GM12878 (cell line): ENCODE data around the gene SMIM32. TPM values are rescaled to one million over a fixed set of nuclear protein-coding genes. Genes with fewer than 3 reads are reported as not detected.

ENCODE experiments used
- ATAC-seq: fragments of 200-7000 bp; cut with Tn5 transposase; 3 replicates; pipeline ENCODE4 v1.9.1; 2020; ENCODE audit warnings: mild to moderate bottlenecking, moderate library complexity
- BruUV-seq: library from RNA; stranded (reverse); fragments of 400-500 nt; replicated peaks from 2 replicates; lab custom pipeline; 2021; lab: Mats Ljungman, UMichigan
- CTCF ChIA-PET: fragments of 300-600 bp; sonication (Branson Sonifier 250); formaldehyde crosslinking; extraction: SDS; loops from one replicate; lab custom pipeline; 2021; ENCODE audit warnings: inconsistent platforms; lab: Yijun Ruan, JAX
- POLR2A ChIA-PET: fragments of 350-600 bp; formaldehyde crosslinking; extraction: SDS; loops from one replicate; lab custom pipeline; 2021; ENCODE audit warnings: inconsistent platforms; lab: Charles Lee
- RAD21 ChIA-PET: fragments of 300-600 bp; sonication (Branson Sonifier 250); formaldehyde crosslinking; loops from one replicate; lab custom pipeline; 2023; ENCODE audit warnings: antibody characterized with exemption; ENCODE audit not compliant: unreplicated experiment; lab: Charles Lee
- SMC1A ChIA-PET: fragments of 300-600 bp; sonication (Branson Sonifier 250); formaldehyde crosslinking; loops from one replicate; lab custom pipeline; 2023; ENCODE audit not compliant: unreplicated experiment, uncharacterized antibody; lab: Charles Lee
- DNase-seq: peaks from one replicate; pipeline ENCODE4 v3.0.0-alpha.2; 2011; ENCODE audit warnings: low read depth, low spot score
- FAIRE-seq: peaks from 3 replicates; lab custom pipeline; 2011; peaks lifted over from hg19 to GRCh38; lab: Jason Lieb, UNC
- H2AFZ ChIP-seq: 2 replicates; pipeline ENCODE4 v1.6.0; 2011; ENCODE audit warnings: low read depth, low read length, control low read depth; ENCODE audit not compliant: control insufficient read depth
- H3K27ac ChIP-seq: 2 replicates; pipeline ENCODE4 v1.5.1; 2011; ENCODE audit warnings: control low read depth; ENCODE audit not compliant: control insufficient read depth, insufficient read depth
- H3K27me3 ChIP-seq, 2 experiments: replicated peaks in 1 of 2; 2 replicates each; pipeline versions ENCODE4 v1.6.0 to v1.6.1; 2011; ENCODE audit warnings: low read length in 1 of 2; ENCODE audit not compliant: control insufficient read depth in 2 of 2, insufficient read depth in 2 of 2
- H3K36me3 ChIP-seq, 2 experiments: 2 replicates each; pipeline ENCODE4 v1.5.1; 2011; ENCODE audit warnings: low read length in 1 of 2; ENCODE audit not compliant: control insufficient read depth in 2 of 2, insufficient read depth in 2 of 2
- H3K4me1 ChIP-seq: 2 replicates; pipeline ENCODE4 v1.6.1; 2011; ENCODE audit warnings: mild to moderate bottlenecking, low read length, moderate library complexity, mixed read lengths; ENCODE audit not compliant: control insufficient read depth, insufficient read depth
- H3K4me2 ChIP-seq: 2 replicates; pipeline ENCODE4 v1.6.0; 2011; ENCODE audit warnings: control low read depth; ENCODE audit not compliant: control insufficient read depth, insufficient read depth
- H3K4me3 ChIP-seq: fragments of 200-600 bp; sonication (generic); 2 replicates; pipeline ENCODE4 v1.5.1; 2016
- H3K79me2 ChIP-seq: 2 replicates; pipeline ENCODE4 v1.6.0; 2011; ENCODE audit warnings: low read length; ENCODE audit not compliant: control insufficient read depth, insufficient read depth
- H3K9ac ChIP-seq: 2 replicates; pipeline ENCODE4 v1.8.0; 2011; ENCODE audit warnings: low read length, control low read depth, mixed read lengths; ENCODE audit not compliant: control insufficient read depth, insufficient read depth
- H3K9me3 ChIP-seq: replicated peaks from 3 replicates; pipeline ENCODE4 v1.5.1; 2011; ENCODE audit warnings: mild to moderate bottlenecking, low read length; ENCODE audit not compliant: control insufficient read depth, insufficient read depth
- H4K20me1 ChIP-seq: 2 replicates; pipeline ENCODE4 v1.6.0; 2011; ENCODE audit not compliant: control insufficient read depth, insufficient read depth
- BCLAF1 ChIP-seq: fragments of 450-650 bp; IDR thresholded peaks from 2 replicates; pipeline ENCODE4 v1.6.1; 2017; ENCODE audit warnings: antibody characterized with exemption, mild to moderate bottlenecking, moderate library complexity
- CHD4 ChIP-seq: fragments of 200-600 bp; sonication (generic); IDR thresholded peaks from 2 replicates; pipeline ENCODE4 v1.6.1; 2016; ENCODE audit warnings: mild to moderate bottlenecking
- CREB1 ChIP-seq: IDR thresholded peaks from 2 replicates; pipeline ENCODE4 v1.6.1; 2012; ENCODE audit warnings: low read depth, mild to moderate bottlenecking, inconsistent platforms
- POLR2AphosphoS5 ChIP-seq: IDR thresholded peaks from 2 replicates; pipeline ENCODE4 v1.6.1; 2011; ENCODE audit warnings: mild to moderate bottlenecking, low read length, inconsistent platforms
- PRDM15 ChIP-seq: fragments of 450-650 bp; formaldehyde crosslinking; IDR thresholded peaks from 2 replicates; pipeline ENCODE4 v1.4.0; 2020; ENCODE audit warnings: mild to moderate bottlenecking, moderate library complexity
- SMARCA5 ChIP-seq: fragments of 450-650 bp; IDR thresholded peaks from 2 replicates; pipeline ENCODE4 v1.6.1; 2017; ENCODE audit warnings: mild to moderate bottlenecking
- SREBF2 ChIP-seq: IDR thresholded peaks from 2 replicates; pipeline ENCODE4 v1.6.1; 2012; ENCODE audit warnings: mild to moderate bottlenecking, low read length
- ZBTB4 ChIP-seq: fragments of 450-650 bp; formaldehyde crosslinking; IDR thresholded peaks from 2 replicates; pipeline ENCODE4 v1.4.0; 2022; ENCODE audit warnings: mild to moderate bottlenecking, moderate library complexity
- ZZZ3 ChIP-seq: IDR thresholded peaks from 2 replicates; pipeline ENCODE4 v1.6.1; 2011; ENCODE audit warnings: low read depth; ENCODE audit not compliant: control insufficient read depth, insufficient read length
- WGBS: methylation state at CpG from one replicate; pipeline ENCODE4 v1.1.6; 2016; ENCODE audit warnings: low lambda C conversion rate; ENCODE audit not compliant: insufficient replicate concordance, insufficient coverage; ENCODE audit errors: missing lambda C conversion rate; 5-methylcytosine and 5-hydroxymethylcytosine counted together
- in situ Hi-C: fragments of 300-500 bp; cut with MboI; formaldehyde crosslinking; loops from 9 replicates; pipeline ENCODE4 v1.14.3; 2018; ENCODE audit warnings: mixed read lengths
- intact Hi-C: fragments of 100-400 bp; cut with micrococcal nuclease; formaldehyde crosslinking; loops from one replicate; pipeline ENCODE4 v1.14.2; 2022; ENCODE audit not compliant: unreplicated experiment
- polyA plus RNA-seq, 11 experiments: library from polyadenylated mRNA; depleted of rRNA in 4 of 11; unstranded in 6 of 11; stranded (reverse) in 5 of 11; fragments of >200 nt; fragmentation: Nextera tagmentation in 4 of 11; fragmentation: Illumina TruSeq in 1 of 11; extraction: Ambion mirVana in 4 of 11; extraction: Trizol in 1 of 11; gene quantifications; 1 replicate in 1 of 11; 2 replicates in 10 of 11; pipeline versions ENCODE4 v1.2.1 to v1.2.3, GENCODE V29; 2011 to 2016; ENCODE audit warnings: inconsistent platforms in 2 of 11, missing spikeins in 2 of 11, low read depth in 1 of 11
- total RNA-seq, 4 experiments: library from RNA; depleted of rRNA in 3 of 4; stranded (reverse); fragments of >200 nt in 3 of 4; fragmentation: Illumina TruSeq in 1 of 4; extraction: Trizol in 1 of 4; gene quantifications; 2 replicates each; pipeline versions ENCODE4 v1.2.1 to v1.2.3, GENCODE V29; 2013 to 2021

The SMIM32 gene
- total and polyA plus RNA-seq, 10 of the 15 experiments (the other 5 are each of a cell fraction or from before 2014, with no cell fraction given), result not detected

- TF ChIP-seq ZBTB4 (CRISPR knock-in tag), result no peak
- no peak for TF ChIP-seq SMARCA5
- no peak for TF ChIP-seq CHD4
- no peak for TF ChIP-seq ZZZ3
- TF ChIP-seq SREBF2, result no peak
- no peak for TF ChIP-seq POLR2AphosphoS5
These were observed 7.2 kb upstream of the SMIM32 start (continued) for GRCh38 chr5:136200130-136200529.

GRCh38 chr5:136199408-136199807 is 6.4 kb upstream of the SMIM32 start:
- Histone ChIP-seq H3K9me3 (no peaks in the 10 kb centered on the region), H3K9ac (no peak overlapping the region), H3K4me1 (no peaks in the 10 kb centered on the region), H4K20me1 (no peaks in the 10 kb centered on the region), H3K79me2 (no peaks in the 10 kb centered on the region), H3K4me3 (no peak overlapping the region)
- CTCF ChIA-PET, result interaction anchor here (1.5 to 1.8 kb wide), 3 partner anchors 12 to 136 kb away, joined by 3 to 6 read pairs (median 4); no protein-coding TSS in a partner anchor
- ATAC-seq, result no peak
- in situ Hi-C loops, result no loop called here
- 60% methylated on average over 7 of the region's 7 CpGs for WGBS
- intact Hi-C loops, result no loop called here
- no peak for DNase-seq
- TF ChIP-seq PRDM15 (CRISPR knock-in tag), result no peak
- TF ChIP-seq BCLAF1, result no peak
- TF ChIP-seq CREB1, result no peak
- TF ChIP-seq, all 136 proteins: peak for 0
- Histone ChIP-seq H3K27me3 (peaks cover 0 to 2% of the 10 kb centered on the region in 2 experiments; a peak in 3 of 4 replicates), H3K4me2 (no peak overlapping the region), H2AFZ (no peak overlapping the region), H3K27ac (no peak overlapping the region), H3K36me3 (no peaks in the 10 kb centered on the region)
- SMC1A ChIA-PET, result interaction anchor here (1.0 kb wide), 1 partner anchor 15 kb away, joined by 3 read pairs; no protein-coding TSS in a partner anchor
- no peak for FAIRE-seq
- POLR2A ChIA-PET, result no interaction called here
- RAD21 ChIA-PET, result no interaction called here
- BruUV-seq, result no TSS peak
